Panc1 (cell line): ENCODE measurements around the gene COL6A5. TPM values are rescaled to one million over a fixed set of nuclear protein-coding genes. Genes with fewer than 3 reads are reported as not detected.
"Not testable (repeated sequence)": the region's sequence is repeated elsewhere in the genome, so short reads cannot be mapped to it uniquely, and the experiment has no call there.

ENCODE experiments used
- ATAC-seq: fragments of 200-7000 bp; cut with Tn5 transposase; 2 replicates; pipeline ENCODE4 v1.9.1; 2020; ENCODE audit warnings: mild to moderate bottlenecking, moderate library complexity
- BruUV-seq: library from RNA; stranded (reverse); fragments of 400-500 nt; replicated peaks from 2 replicates; lab custom pipeline; 2021; lab: Mats Ljungman, UMichigan
- CTCF ChIA-PET: fragments of 300-600 bp; sonication (Branson Sonifier 250); formaldehyde crosslinking; loops from one replicate; lab custom pipeline; 2022; ENCODE audit warnings: antibody characterized with exemption; lab: Charles Lee
- POLR2A ChIA-PET: fragments of 300-600 bp; sonication (Branson Sonifier 250); formaldehyde crosslinking; loops from one replicate; lab custom pipeline; 2022; ENCODE audit warnings: antibody characterized with exemption; lab: Charles Lee
- DNase-seq: peaks from one replicate; pipeline ENCODE4 v3.0.0-alpha.2; 2010; ENCODE audit warnings: low read depth, low spot score
- H3K27ac ChIP-seq: 2 replicates; pipeline ENCODE4 v1.5.1; 2011; ENCODE audit warnings: mild to moderate bottlenecking, low read length, inconsistent platforms
- H3K27me3 ChIP-seq: fragments of 200-500 bp; sonication (Bioruptor generic); 2 replicates; pipeline ENCODE4 v1.6.0; 2014; ENCODE audit warnings: low read length, inconsistent platforms; ENCODE audit not compliant: control insufficient read depth, insufficient read depth
- H3K36me3 ChIP-seq: fragments of 200-500 bp; sonication (Bioruptor generic); 2 replicates; pipeline ENCODE4 v1.5.1; 2014; ENCODE audit warnings: inconsistent platforms, mild to moderate bottlenecking, low read length, moderate library complexity; ENCODE audit not compliant: control insufficient read depth, insufficient read depth
- H3K4me1 ChIP-seq: 2 replicates; pipeline ENCODE4 v1.5.1; 2011; ENCODE audit warnings: inconsistent platforms, mild to moderate bottlenecking, low read length, moderate library complexity; ENCODE audit not compliant: control insufficient read depth, insufficient read depth
- H3K4me3 ChIP-seq, 2 experiments: 2 replicates each; pipeline ENCODE4 v1.5.1; 2011 to 2012; ENCODE audit warnings: low read depth in 2 of 2, low read length in 2 of 2, mild to moderate bottlenecking in 2 of 2, inconsistent platforms in 1 of 2, moderate library complexity in 1 of 2
- H3K9me3 ChIP-seq: fragments of 200-500 bp; sonication (Bioruptor generic); 2 replicates; pipeline ENCODE4 v1.5.1; 2014; ENCODE audit warnings: low read depth, mild to moderate bottlenecking, inconsistent platforms, low read length, moderate library complexity; ENCODE audit not compliant: control insufficient read depth, insufficient read depth
- CTCF ChIP-seq: fragments of 450-650 bp; IDR thresholded peaks from 2 replicates; pipeline ENCODE4 v1.5.1; 2017; ENCODE audit warnings: mild to moderate bottlenecking
- POLR2AphosphoS5 ChIP-seq: IDR thresholded peaks from 2 replicates; pipeline ENCODE4 v1.6.1; 2012; ENCODE audit warnings: mild to moderate bottlenecking, low read depth, low read length, moderate library complexity
- REST ChIP-seq, 2 experiments: IDR thresholded peaks; 2 replicates each; pipeline ENCODE4 v1.6.1; 2011 to 2012; ENCODE audit warnings: low read depth in 2 of 2, control low read depth in 1 of 2, low read length in 1 of 2, mild to moderate bottlenecking in 1 of 2, moderate library complexity in 1 of 2; ENCODE audit not compliant: insufficient read depth in 1 of 2
- SIN3A ChIP-seq: IDR thresholded peaks from 2 replicates; pipeline ENCODE4 v1.6.1; 2012; ENCODE audit warnings: low read depth, mild to moderate bottlenecking, low read length, moderate library complexity, borderline replicate concordance; ENCODE audit not compliant: insufficient read depth
- TCF7L2 ChIP-seq: IDR thresholded peaks from 2 replicates; pipeline ENCODE4 v1.6.1; 2011; ENCODE audit warnings: mild to moderate bottlenecking, low read depth, low read length, inconsistent platforms
- in situ Hi-C: cut with HindIII; loops from 2 replicates; pipeline ENCODE4 v1.10.0; 2016; ENCODE audit warnings: low sequenced_read_pairs, low pct_unique_long_range_greater_than_20kb
- intact Hi-C: fragments of 100-400 bp; cut with micrococcal nuclease; formaldehyde crosslinking; loops from one replicate; pipeline ENCODE4 v1.10.0; 2022; ENCODE audit not compliant: unreplicated experiment
- total RNA-seq: library from RNA; stranded (reverse); gene quantifications from one replicate; pipeline ENCODE4 v1.2.1, GENCODE V29; 2021; ENCODE audit not compliant: unreplicated experiment

COL6A5 gene
- total RNA-seq, 1 experiment from 2014 or later = not detected

GRCh38 chr3:130404401-130404800, 58.9 kb downstream of the COL6A5 start:
- no peaks in the 10 kb centered on the region for H3K27me3 ChIP-seq
- DNase-seq (no peak), ATAC-seq (no peak)
- intact Hi-C loops (no loop called here), in situ Hi-C loops (no loop called here)
- CTCF ChIA-PET = no interaction called here
- no peak overlapping the region for H3K4me3 ChIP-seq
- no peaks in the 10 kb centered on the region for H3K4me1 ChIP-seq
- BruUV-seq = no TSS peak
- no peak for TF ChIP-seq SIN3A
- TF ChIP-seq REST (IDR thresholded peaks at IDR 0.05; ENCODE audit: insufficient read depth in 1 of 2, low read depth in 2 of 2, low read length in 1 of 2) = no peak
- TF ChIP-seq POLR2AphosphoS5 = no peak
- TF ChIP-seq TCF7L2 = no peak
- TF ChIP-seq CTCF = no peak
- no peaks in the 10 kb centered on the region for H3K36me3 ChIP-seq
- peaks cover 2% of the 10 kb centered on the region; the same call in 1 of the 2 replicates for H3K9me3 ChIP-seq
- H3K27ac ChIP-seq = no peak overlapping the region
- POLR2A ChIA-PET = no interaction called here

- no TSS peak for BruUV-seq
- no peak for DNase-seq
- ATAC-seq = no peak
- H3K4me1 ChIP-seq = no peaks in the 10 kb centered on the region
- CTCF ChIA-PET = no interaction called here
- no peaks in the 10 kb centered on the region for H3K27me3 ChIP-seq
- no peak overlapping the region for H3K4me3 ChIP-seq
- POLR2A ChIA-PET = no interaction called here
- H3K36me3 ChIP-seq = no peaks in the 10 kb centered on the region
- TF ChIP-seq SIN3A = no peak
- TF ChIP-seq TCF7L2 = no peak
- no peak for TF ChIP-seq POLR2AphosphoS5
- no peak for TF ChIP-seq REST (IDR thresholded peaks at IDR 0.05; ENCODE audit: insufficient read depth in 1 of 2, low read depth in 2 of 2, low read length in 1 of 2)
- no peak for TF ChIP-seq CTCF
- intact Hi-C loops = no loop called here
- in situ Hi-C loops = no loop called here
- no peak overlapping the region for H3K27ac ChIP-seq
- peaks cover 2% of the 10 kb centered on the region; the same call in 1 of the 2 replicates for H3K9me3 ChIP-seq
Observed at GRCh38 chr3:130405956-130406355, 60.5 kb downstream of the COL6A5 start.

- DNase-seq, POLR2A ChIA-PET, BruUV-seq, intact Hi-C loops, H3K27ac ChIP-seq, ATAC-seq, CTCF ChIA-PET, H3K27me3 ChIP-seq, H3K36me3 ChIP-seq, H3K4me1 ChIP-seq, in situ Hi-C loops, H3K4me3 ChIP-seq, H3K9me3 ChIP-seq: not testable (repeated sequence)
Observed at GRCh38 chr3:130408253-130408652, 62.8 kb downstream of the COL6A5 start.
